ENCODE data around the gene BTBD18. TPM values are rescaled to one million over a fixed set of nuclear protein-coding genes. Genes with fewer than 3 reads are reported as not detected.

BTBD18 gene
- total and polyA plus RNA-seq, 2 of the 13 experiments (the other 11 are each of a cell fraction or from before 2014, with no cell fraction given) = not detected

GRCh38 chr11:57778318-57779037 is 26.9 kb upstream of the BTBD18 start (continued):
- no peak for TF ChIP-seq SNAPC4 (CRISPR knock-in tag; IDR thresholded peaks at IDR 0.05)
- TF ChIP-seq ZFAT (CRISPR knock-in tag; conservative IDR thresholded peaks at IDR 0.05) = no peak
- TF ChIP-seq TP53 (CRISPR knock-in tag; conservative IDR thresholded peaks at IDR 0.05) = no peak
- TF ChIP-seq BCLAF1 (IDR thresholded peaks at IDR 0.05) = no peak
- TF ChIP-seq MLX (CRISPR knock-in tag; IDR thresholded peaks at IDR 0.05) = no peak; the same call in 1 of the 2 replicates
- peak; percentile 57 for TF ChIP-seq CCAR2 (optimal IDR thresholded peaks at IDR 0.05; ENCODE audit: low read depth, low read length)
- TF ChIP-seq RBAK (CRISPR knock-in tag; IDR thresholded peaks at IDR 0.05) = no peak
- peak; percentile 70 for TF ChIP-seq TCF7 (IDR thresholded peaks at IDR 0.05; ENCODE audit: low read depth)
- TF ChIP-seq ZNF446 (CRISPR knock-in tag; IDR thresholded peaks at IDR 0.05) = no peak
- 0 out of 2 replicates have a peak, but pooled peaks have one; percentile 55 for TF ChIP-seq ZNF589 (CRISPR knock-in tag; conservative IDR thresholded peaks at IDR 0.05)
- TF ChIP-seq ATM (IDR thresholded peaks at IDR 0.05; ENCODE audit: borderline replicate concordance) = no peak
- TF ChIP-seq ZBED4 (CRISPR knock-in tag; IDR thresholded peaks at IDR 0.05; ENCODE audit: borderline replicate concordance) = 0 out of 2 replicates have a peak, but pooled peaks have one; percentile 51
- peak; percentile 73 for TF ChIP-seq MEIS2 (CRISPR knock-in tag; IDR thresholded peaks at IDR 0.05)
- TF ChIP-seq IRF1 (CRISPR knock-in tag; IDR thresholded peaks at IDR 0.05; ENCODE audit: low read depth) = no peak
- TF ChIP-seq GATAD1 (CRISPR knock-in tag; IDR thresholded peaks at IDR 0.05) = 0 out of 2 replicates have a peak, but pooled peaks have one; percentile 2
- TF ChIP-seq CBX5 (CRISPR knock-in tag; IDR thresholded peaks at IDR 0.05; ENCODE audit: borderline replicate concordance) = peak; percentile 79; the same call in 1 of the 2 replicates

Data from HepG2 (cell line).